Stimulated activated CD4-positive, alpha-beta T cell treated with anti-CD3 and anti-CD28 coated beads, Interleukin-2, amount 100 ng/mL, for 48 hours (primary cell): ENCODE measurements around the gene DSG3.

Experiments used
- DNase-seq, 2 donors: peaks; one replicate each; pipeline ENCODE4 v3.0.0-alpha.2; 2020

Gene DSG3, protein sequence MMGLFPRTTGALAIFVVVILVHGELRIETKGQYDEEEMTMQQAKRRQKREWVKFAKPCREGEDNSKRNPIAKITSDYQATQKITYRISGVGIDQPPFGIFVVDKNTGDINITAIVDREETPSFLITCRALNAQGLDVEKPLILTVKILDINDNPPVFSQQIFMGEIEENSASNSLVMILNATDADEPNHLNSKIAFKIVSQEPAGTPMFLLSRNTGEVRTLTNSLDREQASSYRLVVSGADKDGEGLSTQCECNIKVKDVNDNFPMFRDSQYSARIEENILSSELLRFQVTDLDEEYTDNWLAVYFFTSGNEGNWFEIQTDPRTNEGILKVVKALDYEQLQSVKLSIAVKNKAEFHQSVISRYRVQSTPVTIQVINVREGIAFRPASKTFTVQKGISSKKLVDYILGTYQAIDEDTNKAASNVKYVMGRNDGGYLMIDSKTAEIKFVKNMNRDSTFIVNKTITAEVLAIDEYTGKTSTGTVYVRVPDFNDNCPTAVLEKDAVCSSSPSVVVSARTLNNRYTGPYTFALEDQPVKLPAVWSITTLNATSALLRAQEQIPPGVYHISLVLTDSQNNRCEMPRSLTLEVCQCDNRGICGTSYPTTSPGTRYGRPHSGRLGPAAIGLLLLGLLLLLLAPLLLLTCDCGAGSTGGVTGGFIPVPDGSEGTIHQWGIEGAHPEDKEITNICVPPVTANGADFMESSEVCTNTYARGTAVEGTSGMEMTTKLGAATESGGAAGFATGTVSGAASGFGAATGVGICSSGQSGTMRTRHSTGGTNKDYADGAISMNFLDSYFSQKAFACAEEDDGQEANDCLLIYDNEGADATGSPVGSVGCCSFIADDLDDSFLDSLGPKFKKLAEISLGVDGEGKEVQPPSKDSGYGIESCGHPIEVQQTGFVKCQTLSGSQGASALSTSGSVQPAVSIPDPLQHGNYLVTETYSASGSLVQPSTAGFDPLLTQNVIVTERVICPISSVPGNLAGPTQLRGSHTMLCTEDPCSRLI

DNA sequence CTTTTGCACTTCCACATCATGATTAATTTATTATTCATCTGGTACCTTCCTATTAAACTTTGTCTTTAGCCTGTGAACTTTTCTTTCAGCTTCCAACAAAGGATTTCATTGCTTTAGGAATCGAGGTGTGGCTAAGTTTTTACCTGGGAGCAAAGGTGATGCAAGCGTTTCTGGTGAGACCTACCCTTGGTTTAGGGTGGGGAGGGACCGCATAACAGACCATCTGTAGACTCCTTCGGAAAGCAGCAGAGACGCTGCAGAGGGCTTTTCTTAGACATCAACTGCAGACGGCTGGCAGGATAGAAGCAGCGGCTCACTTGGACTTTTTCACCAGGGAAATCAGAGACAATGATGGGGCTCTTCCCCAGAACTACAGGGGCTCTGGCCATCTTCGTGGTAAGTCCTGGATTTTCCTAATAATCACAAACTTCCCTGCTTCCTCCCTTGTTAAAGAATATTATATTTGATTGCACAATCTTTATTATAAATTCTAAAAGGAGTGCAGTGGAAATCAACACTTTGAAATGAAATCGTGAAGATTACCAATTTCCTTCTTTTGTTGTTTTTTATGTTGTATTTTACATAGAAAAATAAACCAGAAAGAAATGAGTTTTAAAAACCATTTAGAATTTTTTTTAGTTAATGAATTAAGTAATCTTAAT is at the start of gene DSG3:
Gene DSG3 (plus strand): TSS at position 212 of the 662 bp plus-strand sequence. CDS start 137 bp downstream, at position 349.
- DNase-seq: no peak

DNA sequence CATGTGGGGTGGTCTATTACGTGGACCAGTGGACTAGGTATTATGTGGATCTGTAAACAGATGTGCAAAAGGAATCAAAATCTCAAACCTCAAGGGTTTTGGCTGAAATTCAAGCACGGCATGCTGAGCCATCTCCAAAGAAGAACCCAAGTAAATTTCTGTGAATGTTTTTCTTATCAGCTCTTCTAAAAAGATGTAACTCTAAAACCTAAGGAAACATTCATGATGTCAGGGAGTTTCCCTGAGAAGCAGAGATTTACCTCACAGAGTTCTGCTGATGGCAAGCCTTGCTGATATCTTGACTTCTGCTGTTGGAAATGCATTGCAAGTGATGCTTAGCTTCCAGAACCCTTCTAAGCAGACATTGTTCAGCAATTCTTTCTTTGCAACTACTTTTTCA is 49.4 kb upstream of the DSG3 start:
- DNase-seq: no peak

DNA sequence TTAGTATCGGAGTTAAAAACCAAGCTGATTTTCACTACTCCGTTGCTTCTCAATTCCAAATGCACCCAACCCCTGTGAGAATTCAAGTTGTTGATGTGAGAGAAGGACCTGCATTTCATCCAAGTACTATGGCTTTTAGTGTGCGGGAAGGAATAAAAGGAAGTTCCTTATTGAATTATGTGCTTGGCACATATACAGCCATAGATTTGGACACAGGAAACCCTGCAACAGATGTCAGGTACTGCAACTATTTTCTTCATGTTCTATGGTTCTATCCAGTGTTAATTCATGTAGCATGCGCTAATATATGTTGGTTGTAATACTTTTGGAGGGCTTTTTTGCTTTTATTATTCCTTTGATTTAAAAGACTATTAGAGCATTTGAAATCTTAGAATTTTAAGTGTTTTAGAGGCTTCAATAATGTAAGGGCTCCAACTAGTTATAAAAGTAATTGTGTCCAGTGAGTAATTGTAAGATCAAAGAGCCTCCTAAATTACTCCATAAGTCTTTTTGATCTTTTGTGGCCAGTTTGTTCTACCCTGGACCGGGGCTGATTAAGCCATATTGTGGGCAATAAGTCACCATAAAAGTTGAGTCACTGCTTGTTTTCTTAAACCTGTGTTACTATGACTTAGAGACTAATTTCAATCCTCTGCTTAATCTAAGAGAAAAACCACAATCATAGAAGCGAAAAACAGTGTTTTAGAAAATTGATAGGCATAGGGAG is 48.1 kb upstream of the DSG3 start:
- no peak for DNase-seq

DNA sequence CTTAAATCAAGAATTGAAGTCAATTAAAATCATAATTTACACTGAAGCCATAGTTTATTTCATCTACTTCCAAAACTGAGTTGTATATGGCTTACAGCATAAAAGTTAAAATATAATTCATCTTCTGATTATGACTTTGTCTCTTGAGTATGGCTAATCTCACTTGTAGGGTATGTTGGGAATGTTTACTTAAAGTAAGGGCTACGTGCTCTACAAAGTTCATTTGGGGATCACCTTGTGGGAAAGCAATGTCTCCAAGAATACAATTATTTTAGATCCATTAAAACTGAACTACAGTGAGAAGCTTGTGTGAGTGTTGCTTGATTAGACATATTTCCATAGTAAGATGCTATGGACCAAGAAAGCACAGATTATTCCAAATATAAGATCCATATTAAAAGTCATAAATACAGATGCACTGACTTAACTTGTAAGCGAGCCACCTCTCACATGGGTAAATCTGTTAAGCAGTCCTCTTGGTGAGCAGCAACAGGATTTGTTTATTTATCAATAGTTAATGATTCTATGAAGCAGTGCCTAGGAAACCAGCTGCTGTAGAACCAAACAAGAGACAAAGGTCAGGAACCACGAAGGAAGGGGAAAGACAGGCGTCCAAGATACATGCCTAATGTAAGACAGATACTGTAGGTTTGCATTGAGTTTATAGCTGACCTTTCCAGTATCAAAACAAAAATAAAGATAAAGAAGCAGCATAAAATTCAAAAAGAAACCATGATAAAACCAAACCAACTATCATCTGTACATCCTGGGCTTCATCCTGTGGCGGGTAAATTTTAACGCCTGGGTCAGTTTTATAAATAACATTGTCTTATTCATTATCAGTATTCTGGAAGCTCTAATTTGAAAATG is 46.1 kb upstream of the DSG3 start:
- no peak for DNase-seq

DNA sequence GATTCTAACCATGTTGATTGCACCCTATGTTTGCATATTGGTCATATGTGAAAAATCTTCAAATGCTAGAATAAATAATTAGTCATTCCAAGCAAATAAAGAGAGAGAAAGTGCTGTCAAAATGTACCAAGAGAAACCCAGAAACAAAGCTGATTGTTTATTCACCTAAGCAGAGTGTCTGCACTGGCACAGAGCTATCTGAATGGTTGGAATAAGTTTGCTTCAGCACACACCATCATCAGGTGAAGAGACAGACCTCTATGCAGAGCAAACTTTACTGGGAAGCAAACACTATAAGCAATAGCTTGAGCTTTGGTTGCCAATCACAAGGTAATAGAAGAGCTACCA is 45.5 kb upstream of the DSG3 start:
- no peak for DNase-seq

DNA sequence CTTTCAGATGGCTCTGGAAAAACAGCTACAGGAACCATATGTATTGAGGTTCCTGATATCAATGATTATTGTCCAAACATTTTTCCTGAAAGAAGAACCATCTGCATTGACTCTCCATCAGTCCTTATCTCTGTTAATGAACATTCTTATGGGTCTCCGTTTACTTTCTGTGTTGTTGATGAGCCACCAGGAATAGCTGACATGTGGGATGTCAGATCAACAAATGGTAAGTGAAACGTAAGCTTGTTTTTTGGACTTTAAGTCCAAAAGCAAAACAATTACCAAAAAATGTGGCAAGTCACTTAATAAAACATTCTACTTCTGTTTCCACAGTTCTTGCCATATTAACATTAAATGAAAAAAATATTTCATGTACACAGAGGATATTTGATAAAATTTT is 44.1 kb upstream of the DSG3 start:
- no peak for DNase-seq

DNA sequence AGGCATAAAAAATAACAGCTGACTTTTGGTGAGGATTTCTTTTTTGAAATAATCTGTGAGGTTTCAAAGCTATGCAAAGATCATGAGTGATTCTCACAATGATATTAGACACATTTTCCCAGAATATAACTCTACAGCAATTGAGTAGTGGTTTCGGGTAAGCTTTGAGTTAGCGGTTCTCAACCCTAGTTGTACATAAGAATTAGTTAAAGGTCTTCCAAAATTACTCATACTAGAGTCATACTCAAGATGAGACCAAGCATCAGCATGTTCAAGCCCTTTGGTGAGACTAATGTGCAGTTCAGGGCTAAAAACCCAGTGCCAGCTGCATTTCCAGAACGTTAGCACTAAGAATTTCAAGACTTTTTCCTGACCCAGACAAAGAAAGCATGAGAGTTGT is 39.9 kb upstream of the DSG3 start:
- no peak for DNase-seq

DNA sequence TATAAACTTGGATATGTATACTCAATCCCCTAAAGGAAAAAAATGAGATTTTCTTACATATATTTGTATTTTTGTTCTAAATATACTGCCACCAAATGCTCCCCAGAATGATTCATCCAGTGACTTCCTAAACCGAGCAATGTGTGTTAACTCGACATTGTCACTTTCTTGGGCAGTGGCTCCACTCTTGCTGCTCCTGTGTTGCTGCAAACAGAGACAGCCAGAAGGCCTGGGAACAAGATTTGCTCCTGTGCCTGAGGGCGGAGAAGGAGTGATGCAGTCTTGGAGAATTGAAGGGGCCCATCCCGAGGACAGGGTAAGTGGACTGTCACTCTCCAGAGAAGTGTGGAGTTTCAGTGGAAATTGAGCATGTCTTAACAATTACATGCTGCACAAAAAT is 38.3 kb upstream of the DSG3 start:
- DNase-seq: no peak

DNA sequence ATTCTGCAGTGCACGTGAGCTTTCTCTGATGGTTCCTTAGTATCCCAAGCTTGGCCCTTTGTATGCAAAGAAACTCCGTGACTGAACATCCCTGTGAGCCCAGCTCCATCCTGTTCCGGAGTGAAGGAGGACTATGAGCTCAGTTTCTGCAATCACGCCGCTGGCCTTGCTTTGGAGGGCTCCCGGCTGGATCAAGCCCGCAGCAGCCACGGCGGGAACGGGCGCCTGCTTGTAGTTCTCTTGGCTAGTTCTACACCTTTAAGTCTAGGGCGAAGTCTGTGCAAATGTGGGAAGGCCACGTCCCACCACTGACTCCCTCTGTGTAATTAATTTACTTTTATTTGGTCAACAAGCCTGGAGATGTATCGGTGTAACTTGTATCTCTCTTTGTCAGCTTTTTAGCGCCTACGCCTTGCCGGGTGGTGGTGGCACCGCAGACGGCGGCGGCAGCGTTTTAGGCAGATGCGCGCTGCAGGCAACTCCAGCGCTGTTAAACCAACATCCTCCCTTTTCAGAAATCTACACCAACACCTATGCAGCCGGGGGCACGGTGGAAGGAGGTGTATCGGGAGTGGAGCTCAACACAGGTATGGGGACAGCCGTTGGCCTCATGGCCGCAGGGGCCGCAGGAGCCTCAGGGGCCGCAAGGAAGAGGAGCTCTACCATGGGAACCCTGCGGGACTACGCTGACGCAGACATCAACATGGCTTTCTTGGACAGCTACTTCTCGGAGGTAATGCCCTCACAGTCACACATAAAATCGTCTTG is 36.6 kb upstream of the DSG3 start:
- no peak for DNase-seq

DNA sequence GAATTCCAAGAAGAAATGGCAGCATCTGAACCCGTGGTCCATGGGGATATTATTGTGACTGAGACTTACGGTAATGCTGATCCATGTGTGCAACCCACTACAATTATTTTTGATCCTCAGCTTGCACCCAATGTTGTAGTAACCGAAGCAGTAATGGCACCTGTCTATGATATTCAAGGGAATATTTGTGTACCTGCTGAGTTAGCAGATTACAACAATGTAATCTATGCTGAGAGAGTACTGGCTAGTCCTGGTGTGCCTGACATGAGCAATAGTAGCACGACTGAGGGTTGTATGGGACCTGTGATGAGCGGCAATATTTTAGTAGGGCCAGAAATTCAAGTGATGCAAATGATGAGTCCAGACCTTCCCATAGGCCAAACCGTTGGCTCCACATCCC is 34.4 kb upstream of the DSG3 start:
- no peak for DNase-seq

DNA sequence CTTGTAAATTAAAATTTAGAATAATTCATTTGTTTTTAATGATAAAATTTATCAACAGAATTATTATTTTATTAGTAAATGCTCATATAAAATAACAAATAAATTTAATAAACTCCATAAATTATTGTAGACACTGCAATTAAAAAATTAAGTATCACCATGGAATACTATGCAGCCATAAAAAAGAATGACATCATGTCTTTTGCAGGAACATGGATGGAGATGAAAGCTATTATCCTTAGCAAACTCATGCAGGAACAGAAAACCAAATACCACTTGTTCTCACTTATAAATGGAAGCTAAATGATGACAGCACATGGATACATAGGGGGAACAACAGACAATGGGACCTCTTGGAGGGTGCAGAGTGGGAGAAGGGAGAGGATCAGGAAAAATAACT is 29.7 kb upstream of the DSG3 start:
- DNase-seq: no peak

DNA sequence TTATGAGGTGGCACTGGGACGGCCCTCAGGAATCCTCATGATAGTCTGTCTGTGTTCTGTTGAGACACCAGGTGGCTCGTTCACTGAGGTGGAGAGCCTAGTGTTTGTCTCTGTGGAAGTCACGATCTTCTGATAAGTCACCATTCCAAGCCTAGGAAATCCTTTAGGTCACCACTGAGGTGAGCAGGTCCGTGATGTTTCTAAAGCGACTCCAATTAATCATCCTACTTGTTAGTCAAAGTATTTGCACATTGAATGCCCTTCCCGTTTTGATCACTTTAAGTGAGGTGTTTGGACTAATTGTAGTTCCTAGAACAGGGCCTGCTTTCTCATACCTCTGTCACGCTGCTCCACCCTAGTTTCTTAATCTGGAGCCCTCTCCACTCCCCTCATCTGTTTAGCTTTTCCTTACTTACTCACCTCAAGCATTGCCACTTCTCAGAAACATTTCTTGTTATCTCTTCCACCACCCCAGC is 28.0 kb upstream of the DSG3 start:
- no peak for DNase-seq

DNA sequence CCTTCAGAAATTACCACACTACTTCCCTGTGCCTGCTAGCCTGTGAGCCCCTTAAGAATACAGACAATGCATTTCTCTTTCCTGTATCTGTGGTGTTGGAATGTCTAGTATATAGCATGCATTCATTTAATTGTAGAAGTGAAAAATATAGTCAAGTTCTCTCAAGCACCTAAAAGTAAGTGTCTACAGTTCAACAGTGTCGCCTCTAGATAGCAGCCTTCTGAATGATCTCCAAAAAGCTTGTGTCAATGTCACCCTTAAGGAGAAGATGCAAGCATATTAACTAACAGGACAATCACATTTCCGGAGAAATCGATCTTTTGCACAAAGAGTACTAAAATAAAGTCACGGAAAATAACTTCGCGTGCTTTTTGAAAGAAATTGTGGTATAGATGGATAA is 27.5 kb upstream of the DSG3 start:
- no peak for DNase-seq

DNA sequence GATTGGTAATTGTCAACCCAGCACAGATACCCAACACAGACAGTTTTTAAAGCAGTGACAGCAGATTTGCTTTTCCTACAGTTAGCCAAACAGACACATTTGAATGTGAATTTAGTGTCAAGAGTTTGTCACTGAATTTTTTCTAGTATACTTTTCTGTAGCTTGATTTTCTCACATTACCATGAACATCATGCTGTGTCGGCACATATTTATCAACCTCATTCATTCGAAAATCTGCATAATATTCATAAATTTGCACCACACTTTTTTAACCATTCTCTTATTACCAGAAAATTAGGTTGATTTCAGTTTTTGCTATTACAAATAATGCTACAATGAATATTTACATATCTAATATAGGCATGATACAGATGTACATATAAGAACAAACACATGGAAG is 27.0 kb upstream of the DSG3 start:
- DNase-seq: no peak

DNA sequence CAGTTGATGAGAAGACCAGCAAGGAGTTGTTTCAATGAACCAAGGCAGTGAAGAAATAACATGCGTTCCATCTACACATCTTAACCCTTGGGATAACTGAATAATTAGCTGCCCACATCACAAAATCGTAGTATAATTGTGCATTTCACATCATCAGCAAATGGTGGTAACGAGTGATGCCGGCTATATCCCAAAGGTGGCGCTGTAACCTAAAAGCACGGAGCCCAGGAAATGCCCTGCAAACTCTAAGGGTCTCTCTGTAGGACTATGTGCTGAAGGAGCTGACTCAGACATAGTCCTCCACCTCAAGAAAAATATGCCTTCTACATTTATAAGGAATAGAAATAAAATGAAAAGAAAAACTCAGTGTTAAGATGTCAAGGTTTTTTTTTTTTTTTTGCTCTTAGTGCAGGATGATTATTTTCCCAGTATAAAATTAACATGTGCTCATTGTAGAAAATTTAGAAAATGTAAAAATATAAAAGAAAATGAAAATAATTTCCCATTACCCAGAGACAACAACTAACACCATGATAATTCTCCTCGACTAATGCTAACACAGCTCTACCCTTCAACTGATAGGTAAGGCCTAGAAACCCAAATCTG is 23.1 kb upstream of the DSG3 start:
- peak in 1 of 2 donors; percentile 3 for DNase-seq

DNA sequence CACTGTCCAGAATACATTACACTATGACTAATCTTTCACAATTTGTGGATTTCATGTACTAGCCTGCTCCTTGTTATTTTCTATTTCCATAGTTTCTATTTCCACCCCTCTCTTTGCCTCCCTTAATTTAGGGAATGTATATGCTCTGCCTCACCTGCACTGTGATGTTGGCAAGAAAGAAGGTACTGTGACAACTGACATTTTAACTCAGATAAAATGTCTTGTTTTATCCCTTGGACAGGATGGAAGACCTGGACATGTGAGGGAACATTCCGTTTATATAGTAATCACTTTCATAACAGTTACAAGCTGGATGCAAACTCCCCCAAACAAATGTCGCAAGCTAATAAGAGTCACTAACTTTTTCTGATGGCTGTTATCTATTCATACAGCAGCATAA is 21.5 kb upstream of the DSG3 start:
- no peak for DNase-seq

DNA sequence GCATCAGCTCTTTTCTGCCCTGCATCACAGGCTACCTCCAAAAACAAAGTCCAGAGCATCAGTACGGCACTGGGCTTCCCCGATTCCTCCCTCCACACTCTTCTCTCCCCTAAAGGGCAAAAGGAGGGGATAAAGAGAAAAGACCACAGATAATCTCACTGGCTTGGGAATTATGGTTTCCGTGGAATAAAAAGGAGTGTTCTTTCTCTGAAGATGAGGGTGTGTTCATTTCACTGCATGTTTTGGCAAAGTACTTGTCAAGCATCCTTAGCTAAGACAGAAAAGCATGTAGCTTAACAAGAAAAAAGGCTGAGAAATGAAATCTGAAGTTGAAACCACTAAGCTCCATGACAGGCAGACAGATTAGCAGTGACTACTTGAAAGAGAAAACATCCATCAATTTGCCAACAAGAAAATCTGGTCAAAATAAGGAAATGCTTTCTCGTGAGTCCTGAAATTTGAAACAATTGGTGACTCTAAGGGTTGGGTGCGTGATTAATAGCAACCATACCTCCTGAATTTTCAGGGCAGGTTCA is 20.6 kb upstream of the DSG3 start:
- no peak for DNase-seq

DNA sequence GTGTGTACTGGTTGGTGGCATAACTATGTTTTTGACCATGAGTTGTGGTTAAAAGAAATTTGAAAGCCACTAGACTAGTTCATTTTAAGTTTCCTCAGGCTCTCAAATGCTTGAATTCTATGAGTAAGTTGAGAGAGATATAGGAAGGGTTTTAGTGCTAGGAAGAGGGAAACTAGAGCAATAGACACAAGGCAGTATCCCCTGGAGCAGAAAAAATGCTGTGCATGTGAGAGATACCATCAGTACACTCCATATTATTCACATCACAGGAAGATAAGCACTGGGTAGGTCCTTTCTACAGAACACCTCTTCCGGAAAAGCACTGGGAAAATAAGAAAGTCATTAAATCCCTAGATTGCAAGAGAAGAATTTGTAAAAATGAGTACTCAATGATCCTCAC is 19.3 kb upstream of the DSG3 start:
- no peak for DNase-seq

DNA sequence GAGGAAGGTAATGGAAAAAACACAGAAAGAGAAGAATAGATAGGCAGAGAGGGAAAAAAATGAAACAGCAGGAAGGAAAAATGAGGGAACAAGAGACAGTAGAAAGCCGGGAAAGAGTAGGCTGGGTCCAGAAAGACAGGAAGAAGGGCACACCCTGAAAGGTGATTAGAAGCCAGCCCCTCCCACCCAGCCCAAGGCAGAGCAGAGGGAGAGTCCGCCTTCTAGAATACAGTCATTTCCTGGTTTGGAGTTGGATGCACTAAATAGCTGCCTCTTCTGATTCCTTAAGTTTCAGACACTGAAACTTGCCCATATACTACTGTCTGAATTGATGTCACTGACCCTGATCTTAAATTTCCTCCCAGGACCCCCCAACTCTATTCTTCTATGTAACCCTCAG is 17.9 kb upstream of the DSG3 start:
- DNase-seq: no peak

DNA sequence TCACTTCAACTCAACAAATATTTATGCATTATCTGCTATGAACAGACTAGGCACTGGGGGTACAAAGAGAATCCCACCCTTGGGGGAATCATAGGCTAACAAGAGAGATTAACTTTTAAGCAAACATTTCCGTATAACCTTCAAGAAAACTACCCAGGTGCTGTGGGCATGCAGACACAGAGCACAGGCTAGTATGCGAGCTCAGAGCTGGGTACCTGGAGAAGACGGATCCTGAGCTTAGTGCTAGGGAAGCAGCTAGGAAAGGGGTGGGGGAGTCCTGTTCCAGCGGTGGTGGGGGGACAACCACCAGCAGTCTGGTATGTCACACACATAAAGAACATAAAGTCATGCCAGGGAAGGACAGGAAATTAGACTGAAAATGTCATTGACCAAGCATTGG is 17.5 kb upstream of the DSG3 start:
- DNase-seq: no peak
